H1 (cell line): ENCODE results near the gene MPND. TPM values are rescaled to one million over a fixed set of nuclear protein-coding genes. Genes with fewer than 3 reads are reported as not detected.

Source experiments
- CTCF ChIA-PET: fragments of 300-600 bp; sonication (Branson Sonifier 250); formaldehyde crosslinking; loops from one replicate; lab custom pipeline; 2021; ENCODE audit not compliant: partially characterized antibody; lab: Charles Lee
- POLR2A ChIA-PET: fragments of 300-600 bp; sonication (Branson Sonifier 250); formaldehyde crosslinking; loops from one replicate; lab custom pipeline; 2021; ENCODE audit warnings: inconsistent platforms; ENCODE audit not compliant: partially characterized antibody; lab: Charles Lee
- DNase-seq, 2 experiments: peaks; one replicate each; pipeline versions ENCODE4 v3.0.0 to v3.0.0-alpha.2; 2010 to 2022; ENCODE audit warnings: low spot score in 2 of 2, low read depth in 1 of 2, mixed read lengths in 1 of 2
- FAIRE-seq: peaks from 2 replicates; lab custom pipeline; 2011; peaks lifted over from hg19 to GRCh38; lab: Jason Lieb, UNC
- H2AFZ ChIP-seq: 2 replicates; pipeline ENCODE4 v1.8.1; 2012; ENCODE audit warnings: low read length, inconsistent platforms
- H2AK5ac ChIP-seq: 2 replicates; pipeline ENCODE4 v1.6.1; 2013; ENCODE audit warnings: low read depth, low read length
- H2BK120ac ChIP-seq: replicated peaks from 2 replicates; pipeline ENCODE3; 2013; ENCODE audit warnings: low read depth, low read length, inconsistent platforms
- H2BK12ac ChIP-seq: 2 replicates; pipeline ENCODE4 v1.6.1; 2013; ENCODE audit warnings: low read depth, low read length
- H2BK15ac ChIP-seq: 2 replicates; pipeline ENCODE4 v1.6.1; 2013; ENCODE audit warnings: low read length
- H2BK20ac ChIP-seq: 2 replicates; pipeline ENCODE4 v1.6.1; 2013; ENCODE audit warnings: low read length
- H2BK5ac ChIP-seq: 2 replicates; pipeline ENCODE4 v1.6.1; 2013; ENCODE audit warnings: low read depth, low read length
- H3K14ac ChIP-seq: 2 replicates; pipeline ENCODE4 v1.6.1; 2013; ENCODE audit warnings: inconsistent platforms; ENCODE audit not compliant: insufficient read length
- H3K18ac ChIP-seq: 2 replicates; pipeline ENCODE4 v1.6.1; 2013; ENCODE audit warnings: low read length; ENCODE audit errors: extremely low read depth
- H3K23ac ChIP-seq: 2 replicates; pipeline ENCODE4 v1.6.1; 2013; ENCODE audit warnings: inconsistent platforms; ENCODE audit not compliant: insufficient read length
- H3K23me2 ChIP-seq: 2 replicates; pipeline ENCODE4 v1.6.1; 2013; ENCODE audit warnings: low read depth, low read length
- H3K27ac ChIP-seq: 2 replicates; pipeline ENCODE4 v1.6.1; 2011; ENCODE audit warnings: low read depth, low read length, inconsistent platforms
- H3K27me3 ChIP-seq, 4 experiments: replicated peaks in 1 of 4; 1 replicate in 1 of 4; 2 replicates in 3 of 4; pipeline versions ENCODE4 v1.6.1 to v1.8.1; 2011 to 2013; ENCODE audit warnings: low read length in 3 of 4, mild to moderate bottlenecking in 3 of 4, inconsistent platforms in 2 of 4, mixed read lengths in 2 of 4, moderate library complexity in 1 of 4; ENCODE audit not compliant: control insufficient read depth in 3 of 4, insufficient read depth in 3 of 4; ENCODE audit errors: extremely low read depth in 1 of 4
- H3K36me3 ChIP-seq, 4 experiments: 2 replicates each; pipeline versions ENCODE4 v1.6.1 to v1.8.1; 2011 to 2013; ENCODE audit warnings: mild to moderate bottlenecking in 4 of 4, low read length in 3 of 4, moderate library complexity in 2 of 4, control low read depth in 1 of 4, inconsistent platforms in 1 of 4; ENCODE audit not compliant: insufficient read depth in 4 of 4, control insufficient read depth in 2 of 4
- H3K4ac ChIP-seq: replicated peaks from 2 replicates; pipeline ENCODE3; 2013; ENCODE audit warnings: low read length, low read depth, mixed read lengths, inconsistent platforms; ENCODE audit not compliant: insufficient read length
- H3K4me1 ChIP-seq, 4 experiments: replicated peaks in 1 of 4; 1 replicate in 1 of 4; 2 replicates in 3 of 4; pipeline versions ENCODE4 v1.6.1 to v1.8.1; 2011 to 2013; ENCODE audit warnings: low read length in 3 of 4, inconsistent platforms in 2 of 4, mixed read lengths in 1 of 4; ENCODE audit not compliant: insufficient read depth in 4 of 4, control insufficient read depth in 3 of 4
- H3K4me2 ChIP-seq, 2 experiments: 2 replicates each; pipeline versions ENCODE4 v1.6.1 to v1.8.1; 2011 to 2013; ENCODE audit warnings: low read depth in 2 of 2, low read length in 2 of 2, control low read depth in 1 of 2, inconsistent platforms in 1 of 2, mild to moderate bottlenecking in 1 of 2; ENCODE audit not compliant: insufficient read depth in 1 of 2
- H3K4me3 ChIP-seq, 4 experiments: fragments of 200-600, 300-600 bp in 1 of 4; sonication (generic), shearing (Covaris generic), sonication (Bioruptor Twin) in 1 of 4; 2 replicates each; pipeline versions ENCODE4 v1.5.1 to v1.8.1; 2011 to 2016; ENCODE audit warnings: low read length in 4 of 4, low read depth in 3 of 4, control low read depth in 2 of 4, inconsistent platforms in 2 of 4, mild to moderate bottlenecking in 2 of 4, mixed read lengths in 1 of 4, moderate library complexity in 1 of 4; ENCODE audit not compliant: insufficient read depth in 2 of 4; ENCODE audit errors: extremely low read depth in 1 of 4
- H3K56ac ChIP-seq: replicated peaks from 2 replicates; pipeline ENCODE3; 2013; ENCODE audit warnings: low read depth, mild to moderate bottlenecking, mixed read lengths, low read length, inconsistent platforms; ENCODE audit not compliant: insufficient read length
- H3K79me1 ChIP-seq: 2 replicates; pipeline ENCODE4 v1.6.1; 2013; ENCODE audit warnings: low read depth, low read length, control low read depth
- H3K79me2 ChIP-seq, 2 experiments: 2 replicates each; pipeline versions ENCODE4 v1.6.1 to v1.8.1; 2012 to 2013; ENCODE audit warnings: low read length in 2 of 2, mild to moderate bottlenecking in 2 of 2, inconsistent platforms in 1 of 2; ENCODE audit not compliant: insufficient read depth in 2 of 2, control insufficient read depth in 1 of 2
- H3K9ac ChIP-seq, 4 experiments: replicated peaks in 1 of 4; 1 replicate in 1 of 4; 2 replicates in 3 of 4; pipeline versions ENCODE4 v1.6.1 to v1.8.1; 2011 to 2013; ENCODE audit warnings: low read depth in 3 of 4, low read length in 3 of 4, control low read depth in 2 of 4, mild to moderate bottlenecking in 2 of 4, moderate library complexity in 2 of 4, inconsistent platforms in 1 of 4; ENCODE audit errors: extremely low read depth in 1 of 4
- H3K9me3 ChIP-seq, 2 experiments: 2 replicates each; pipeline versions ENCODE4 v1.6.1 to v1.8.1; 2012 to 2013; ENCODE audit warnings: mild to moderate bottlenecking in 2 of 2, moderate library complexity in 2 of 2, control low read depth in 1 of 2, inconsistent platforms in 1 of 2, low read depth in 1 of 2, low read length in 1 of 2, mixed read lengths in 1 of 2; ENCODE audit not compliant: insufficient read depth in 2 of 2
- H4K20me1 ChIP-seq, 2 experiments: replicated peaks in 1 of 2; 2 replicates each; pipeline versions ENCODE3 to v1.8.1; 2011 to 2013; ENCODE audit warnings: inconsistent platforms in 2 of 2, low read length in 2 of 2, mild to moderate bottlenecking in 1 of 2; ENCODE audit not compliant: insufficient read depth in 2 of 2, control insufficient read depth in 1 of 2
- H4K5ac ChIP-seq: 2 replicates; pipeline ENCODE4 v1.6.1; 2013; ENCODE audit warnings: low read length, low read depth, mixed read lengths, inconsistent platforms; ENCODE audit not compliant: insufficient read length
- H4K8ac ChIP-seq: 2 replicates; pipeline ENCODE4 v1.8.0; 2013; ENCODE audit warnings: mild to moderate bottlenecking, moderate library complexity, low read length, inconsistent platforms; ENCODE audit not compliant: insufficient read depth; ENCODE audit errors: extremely low read depth
- H4K91ac ChIP-seq: replicated peaks from 2 replicates; pipeline ENCODE3; 2013; ENCODE audit warnings: low read length, mixed read lengths, inconsistent platforms; ENCODE audit not compliant: insufficient read length
- HDAC6 ChIP-seq: IDR thresholded peaks from one replicate; pipeline ENCODE4 v1.7.1; 2012; ENCODE audit warnings: low read depth, mild to moderate bottlenecking, inconsistent platforms, low read length, moderate library complexity
- KDM1A ChIP-seq: fragments of 200-600, 300-600 bp; sonication (generic); IDR thresholded peaks from 2 replicates; pipeline ENCODE4 v1.7.1; 2016; ENCODE audit warnings: mild to moderate bottlenecking, low read length, borderline replicate concordance
- WGBS, 2 experiments: shearing (Covaris generic) in 1 of 2; methylation state at CpG; one replicate each; pipeline versions ENCODE4 v1.1.6 to v1.1.7; 2013 to 2015; ENCODE audit warnings: low lambda C conversion rate in 2 of 2, mixed read lengths in 2 of 2, inconsistent platforms in 1 of 2, low coverage in 1 of 2, missing lambda C conversion rate in 1 of 2; ENCODE audit not compliant: insufficient replicate concordance in 2 of 2, insufficient coverage in 1 of 2, insufficient read length in 1 of 2; ENCODE audit errors: extremely low coverage in 1 of 2, missing lambda C conversion rate in 1 of 2; 5-methylcytosine and 5-hydroxymethylcytosine counted together
- polyA plus RNA-seq, 7 experiments: library from polyadenylated mRNA; depleted of rRNA in 3 of 7; stranded (reverse) in 5 of 7; unstranded in 2 of 7; fragments of >200 nt in 5 of 7; fragments of 200-250 nt in 2 of 7; gene quantifications; 1 replicate in 5 of 7; 2 replicates in 1 of 7; 4 replicates in 1 of 7; pipeline versions ENCODE4 v1.2.1 to v1.2.3, GENCODE V29; 2011 to 2013; ENCODE audit warnings: missing spikeins in 2 of 7, mixed read lengths in 2 of 7
- total RNA-seq: library from RNA; stranded (reverse); fragmentation: NEBNext Ultra II Directional; extraction: Animal tissue kit (Norgen Biotek cat#: 25700); gene quantifications from 2 replicates; pipeline ENCODE4 v1.2.1, GENCODE V29; 2021

The MPND gene
- total and polyA plus RNA-seq, 2 of the 8 experiments (the other 6 are each of a cell fraction or from before 2014, with no cell fraction given): 22.9 to 27.7 TPM

DNA sequence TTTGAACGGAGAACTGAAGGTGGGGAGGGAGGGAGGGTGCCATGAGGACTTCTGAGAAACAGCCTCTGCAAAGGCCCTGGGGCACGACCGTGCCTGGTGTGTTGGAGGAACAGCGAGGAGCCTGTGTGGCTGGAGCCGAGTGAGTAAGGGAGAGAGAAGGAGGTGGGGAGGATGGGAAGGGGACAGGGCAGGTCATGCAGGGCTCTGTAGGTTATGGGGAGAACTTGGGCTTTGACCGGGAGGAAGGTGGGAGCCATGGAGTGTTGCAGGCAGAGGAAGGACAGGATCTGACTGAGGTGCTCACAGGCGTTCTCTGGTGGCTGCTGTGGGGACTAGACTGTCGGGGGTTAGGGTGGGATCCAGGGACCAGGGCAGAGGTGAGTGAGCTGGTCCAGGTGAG is 6.7 kb downstream of the MPND start:
- H2BK15ac ChIP-seq: no peak overlapping the region
- TF ChIP-seq KDM1A (peak; percentile 76; the same call in 1 of the 2 replicates), HDAC6 (no peak)
- H3K23ac ChIP-seq: no peak overlapping the region
- no peak overlapping the region for H3K4me3 ChIP-seq
- H3K9ac ChIP-seq: no peak overlapping the region
- H3K4me1 ChIP-seq: peaks cover 0 to 2% (median 0%) of the 10 kb centered on the region in 4 experiments; a peak in 1 of 7 replicates
- H2AFZ ChIP-seq: no peak overlapping the region
- H4K91ac ChIP-seq: no peak overlapping the region
- POLR2A ChIA-PET: interaction anchor here (1.3 kb wide), 1 partner anchor 83 kb away, joined by 3 read pairs; no protein-coding TSS in a partner anchor
- H2AK5ac ChIP-seq: no peak overlapping the region
- no peak overlapping the region for H3K18ac ChIP-seq
- CTCF ChIA-PET: interaction anchor here (0.6 to 20.4 kb wide), 3 partner anchors 16 to 1359 kb away, joined by 3 to 311 read pairs (median 3); partner anchors contain the start of gene SHD
- no peak for FAIRE-seq
- 95% methylated on average over 3 of the region's 8 CpGs; no CpG with 5 or more reads in 1 of the 2 experiments for WGBS, 2 experiments
- no peak for DNase-seq
- no peaks in the 10 kb centered on the region for H3K27me3 ChIP-seq
- no peak overlapping the region for H3K14ac ChIP-seq
- no peak overlapping the region for H2BK12ac ChIP-seq
- no peak overlapping the region for H3K27ac ChIP-seq
- H2BK120ac ChIP-seq: no peak overlapping the region
- H3K23me2 ChIP-seq: no peaks in the 10 kb centered on the region
- peaks cover 0 to 24% (median 10%) of the 10 kb centered on the region in 4 experiments; a peak in 6 of 8 replicates for H3K36me3 ChIP-seq
- H3K4ac ChIP-seq: no peak overlapping the region
- no peaks in the 10 kb centered on the region for H3K79me2 ChIP-seq
- no peak overlapping the region for H4K8ac ChIP-seq
- H3K56ac ChIP-seq: no peak overlapping the region
- H3K9me3 ChIP-seq: no peaks in the 10 kb centered on the region
- H4K5ac ChIP-seq: no peak overlapping the region
- no peak overlapping the region for H2BK20ac ChIP-seq
- no peak overlapping the region for H2BK5ac ChIP-seq
- no peak overlapping the region for H3K4me2 ChIP-seq
- no peaks in the 10 kb centered on the region for H3K79me1 ChIP-seq
- H4K20me1 ChIP-seq: peaks cover 0 to 11% of the 10 kb centered on the region in 2 experiments
